ENCODE data around the gene NAALADL2. TPM values are rescaled to one million over a fixed set of nuclear protein-coding genes. Genes with fewer than 3 reads are reported as not detected.

NAALADL2 gene
- total and polyA plus RNA-seq, 8 donors, result 0.76 to 15.4 (median 7.9) TPM

- no peaks in the 10 kb centered on the region for H3K36me3 ChIP-seq
- DNase-seq (no peak), ATAC-seq (no peak), FAIRE-seq (no peak)
- H3K4me3 ChIP-seq, result no peak overlapping the region
- H3K9me3 ChIP-seq, result no peaks in the 10 kb centered on the region
- peaks cover 0 to 4% (median 0%) of the 10 kb centered on the region in 3 donors for H3K4me1 ChIP-seq
- no peak overlapping the region for H3K27ac ChIP-seq
- intact Hi-C loops (cut with DNase I), result no loop called here
- TF ChIP-seq CTCF (IDR thresholded peaks at IDR 0.05), result no peak
- H3K27me3 ChIP-seq, result no peaks in the 10 kb centered on the region
- 85 to 94% methylated on average over 3 of the region's 3 CpGs for WGBS, 2 donors
Measured at GRCh38 chr3:175227126-175227525, 368.0 kb downstream of the NAALADL2 start.

GRCh38 chr3:175233957-175234940, 375.1 kb downstream of the NAALADL2 start:
- no peak for DNase-seq
- Histone ChIP-seq H3K36me3 (no peaks in the 10 kb centered on the region), H3K4me3 (no peak overlapping the region), H3K27ac (no peak overlapping the region), H3K27me3 (no peaks in the 10 kb centered on the region), H3K4me1 (no peaks in the 10 kb centered on the region), H3K9me3 (no peaks in the 10 kb centered on the region)
- WGBS, 2 donors, result 88% methylated on average over 3 of the region's 3 CpGs
- TF ChIP-seq CTCF (IDR thresholded peaks at IDR 0.05), result no peak
- FAIRE-seq, result no peak
- intact Hi-C loops (cut with DNase I), result no loop called here
- no peak for ATAC-seq

GRCh38 chr3:175238801-175239200, 379.7 kb downstream of the NAALADL2 start:
- intact Hi-C loops (cut with DNase I), result no loop called here
- DNase-seq (no peak), ATAC-seq (no peak), FAIRE-seq (no peak)
- no peaks in the 10 kb centered on the region for H3K27me3 ChIP-seq
- no peaks in the 10 kb centered on the region for H3K4me1 ChIP-seq
- no peaks in the 10 kb centered on the region for H3K9me3 ChIP-seq
- H3K36me3 ChIP-seq, result no peaks in the 10 kb centered on the region
- H3K4me3 ChIP-seq, result no peak overlapping the region
- 30 to 45% methylated on average over 3 of the region's 3 CpGs for WGBS, 2 donors
- no peak for TF ChIP-seq CTCF (IDR thresholded peaks at IDR 0.05)
- no peak overlapping the region for H3K27ac ChIP-seq

GRCh38 chr3:175240921-175241320, 381.8 kb downstream of the NAALADL2 start:
- intact Hi-C loops (cut with DNase I), result no loop called here
- no peaks in the 10 kb centered on the region for H3K36me3 ChIP-seq
- DNase-seq (no peak), ATAC-seq (no peak), FAIRE-seq (no peak)
- H3K27me3 ChIP-seq, result no peaks in the 10 kb centered on the region
- no peak overlapping the region for H3K4me3 ChIP-seq
- no peak overlapping the region for H3K27ac ChIP-seq
- no peak for TF ChIP-seq CTCF (IDR thresholded peaks at IDR 0.05)
- H3K4me1 ChIP-seq, result no peaks in the 10 kb centered on the region
- WGBS, 2 donors, result 72 to 81% methylated on average over 2 of the region's 2 CpGs
- no peaks in the 10 kb centered on the region for H3K9me3 ChIP-seq

GRCh38 chr3:175242243-175242642, 383.1 kb downstream of the NAALADL2 start:
- no peak for DNase-seq
- WGBS, 2 donors, result 84 to 94% methylated on average over 2 of the region's 2 CpGs

More at GRCh38 chr3:175242243-175242642, 383.1 kb downstream of the NAALADL2 start:
- no peak for FAIRE-seq
- no peak overlapping the region for H3K27ac ChIP-seq
- no peaks in the 10 kb centered on the region for H3K27me3 ChIP-seq
- no peaks in the 10 kb centered on the region for H3K4me1 ChIP-seq
- no peaks in the 10 kb centered on the region for H3K9me3 ChIP-seq
- H3K36me3 ChIP-seq, result no peaks in the 10 kb centered on the region
- H3K4me3 ChIP-seq, result no peak overlapping the region
- no peak for TF ChIP-seq CTCF (IDR thresholded peaks at IDR 0.05)
- ATAC-seq, result no peak
- intact Hi-C loops (cut with DNase I), result no loop called here
